ENCODE results near the gene FABP2.
"Not testable (repeated sequence)": the region's sequence is repeated elsewhere in the genome, so short reads cannot be mapped to it uniquely, and the experiment has no call there.

FABP2 gene

DNA sequence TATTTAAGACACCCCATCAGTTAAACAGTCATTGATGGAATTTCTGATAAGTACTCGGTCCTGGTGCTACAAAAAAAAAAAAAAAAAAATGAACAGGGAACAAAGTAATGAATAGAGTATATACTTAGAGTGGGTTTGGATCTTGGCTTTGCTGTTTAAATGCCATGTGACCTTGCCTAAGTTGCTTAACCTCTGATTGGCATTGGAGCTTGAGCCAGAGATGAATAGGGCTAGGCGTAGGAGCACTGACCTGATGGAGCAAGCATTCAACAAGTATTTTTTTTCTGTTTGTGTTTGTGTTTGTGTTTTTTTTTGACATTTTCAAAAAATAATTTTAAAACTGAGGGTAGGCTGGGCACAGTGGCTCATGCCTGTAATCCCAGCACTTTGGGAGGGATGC lies 37.9 kb upstream of the FABP2 start:
- H3K9me3 ChIP-seq (ENCODE audit: insufficient read depth, low read length); H3K4me3 ChIP-seq (ENCODE audit: insufficient read depth, low read length, poor library complexity, severe bottlenecking); H3F3A ChIP-seq (ENCODE audit: insufficient read depth); H3K4me2 ChIP-seq (ENCODE audit: low read depth, low read length, poor library complexity, severe bottlenecking); H3K9ac ChIP-seq (ENCODE audit: low read length); H2AFZ ChIP-seq (ENCODE audit: low read depth, low read length, severe bottlenecking); H3K27me3 ChIP-seq (ENCODE audit: low read length); H3K9me2 ChIP-seq (replicated peaks; ENCODE audit: insufficient read depth, low read length); H4K20me1 ChIP-seq (ENCODE audit: low read depth, low read length); H3K36me3 ChIP-seq (ENCODE audit: low read length); H3K27ac ChIP-seq (ENCODE audit: low read depth, low read length); H3K79me2 ChIP-seq (ENCODE audit: insufficient read depth, low read length): not testable (repeated sequence)

DNA sequence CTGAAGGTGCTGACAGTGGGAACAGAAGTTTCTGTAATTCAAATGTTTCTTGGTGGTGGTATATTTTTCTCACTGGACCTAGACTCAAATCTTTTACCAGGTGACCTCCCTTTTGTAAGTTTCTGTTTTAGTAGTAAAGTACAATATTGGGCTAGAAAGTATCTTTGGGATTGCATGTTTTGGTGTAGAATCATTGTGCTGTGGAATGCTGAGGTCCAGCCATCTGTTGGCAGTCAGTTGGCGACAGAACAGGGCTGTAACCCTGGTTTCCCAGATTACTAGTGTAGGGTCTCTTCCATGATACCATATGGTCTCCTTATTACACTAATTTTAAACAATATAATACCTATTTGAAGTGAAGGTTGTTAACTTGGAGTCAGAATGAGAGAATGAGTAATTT lies 34.9 kb upstream of the FABP2 start:
- H3K27ac ChIP-seq (ENCODE audit: low read depth, low read length); H3K4me3 ChIP-seq (ENCODE audit: insufficient read depth, low read length, poor library complexity, severe bottlenecking); H3K9ac ChIP-seq (ENCODE audit: low read length); H3K27me3 ChIP-seq (ENCODE audit: low read length); H3F3A ChIP-seq (ENCODE audit: insufficient read depth); H3K79me2 ChIP-seq (ENCODE audit: insufficient read depth, low read length); H4K20me1 ChIP-seq (ENCODE audit: low read depth, low read length); H3K9me3 ChIP-seq (ENCODE audit: insufficient read depth, low read length); H3K4me2 ChIP-seq (ENCODE audit: low read depth, low read length, poor library complexity, severe bottlenecking); H3K36me3 ChIP-seq (ENCODE audit: low read length); H3K9me2 ChIP-seq (replicated peaks; ENCODE audit: insufficient read depth, low read length); H2AFZ ChIP-seq (ENCODE audit: low read depth, low read length, severe bottlenecking): not testable (repeated sequence)

DNA sequence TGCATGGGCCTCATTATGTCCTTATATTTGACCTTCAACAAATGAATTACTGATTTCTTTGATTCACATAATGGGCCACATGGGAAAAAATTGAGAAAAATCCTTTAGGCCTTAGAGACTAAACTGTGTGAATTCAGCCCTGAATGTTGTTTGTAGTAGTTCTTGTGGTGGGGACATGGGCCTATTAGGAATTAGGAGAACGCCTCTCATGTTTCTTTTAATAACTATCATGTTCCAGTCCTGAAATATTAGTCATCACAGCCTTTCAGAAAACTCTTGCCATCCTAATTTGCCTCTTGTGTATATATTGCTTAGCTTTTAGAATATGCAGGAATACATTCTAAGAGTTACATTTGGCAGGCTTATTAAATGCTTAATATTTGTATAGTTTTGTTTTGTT lies 34.1 kb upstream of the FABP2 start:
- not testable (repeated sequence) for H3K27me3 ChIP-seq (ENCODE audit: low read length); H3F3A ChIP-seq (ENCODE audit: insufficient read depth); H3K27ac ChIP-seq (ENCODE audit: low read depth, low read length); H3K9ac ChIP-seq (ENCODE audit: low read length); H2AFZ ChIP-seq (ENCODE audit: low read depth, low read length, severe bottlenecking); H3K9me2 ChIP-seq (replicated peaks; ENCODE audit: insufficient read depth, low read length); H3K36me3 ChIP-seq (ENCODE audit: low read length); H3K4me2 ChIP-seq (ENCODE audit: low read depth, low read length, poor library complexity, severe bottlenecking); H3K4me3 ChIP-seq (ENCODE audit: insufficient read depth, low read length, poor library complexity, severe bottlenecking); H4K20me1 ChIP-seq (ENCODE audit: low read depth, low read length); H3K9me3 ChIP-seq (ENCODE audit: insufficient read depth, low read length); H3K79me2 ChIP-seq (ENCODE audit: insufficient read depth, low read length)

DNA sequence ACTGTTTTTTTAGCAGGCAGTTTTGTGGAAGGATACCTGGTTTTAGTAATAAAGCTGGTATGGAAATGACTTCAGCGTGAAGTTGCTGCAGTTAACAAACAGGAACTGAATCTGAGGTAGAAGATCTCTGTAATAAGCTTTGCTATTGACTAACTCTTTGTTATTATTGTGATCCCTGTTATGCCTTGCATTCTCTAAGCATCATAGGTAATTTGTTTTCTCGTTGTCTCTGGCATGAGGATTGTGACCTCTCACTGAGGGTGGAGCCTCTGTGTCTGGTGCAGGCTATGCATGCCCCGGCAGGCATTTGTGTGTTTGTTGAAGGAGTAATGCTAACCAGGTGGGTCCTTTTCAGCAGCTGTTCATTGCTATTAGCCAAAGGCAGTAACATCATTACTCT lies 31.4 kb upstream of the FABP2 start:
- not testable (repeated sequence) for H3K79me2 ChIP-seq (ENCODE audit: insufficient read depth, low read length); H3K4me2 ChIP-seq (ENCODE audit: low read depth, low read length, poor library complexity, severe bottlenecking); H3K27me3 ChIP-seq (ENCODE audit: low read length); H3K9me2 ChIP-seq (replicated peaks; ENCODE audit: insufficient read depth, low read length); H3F3A ChIP-seq (ENCODE audit: insufficient read depth); H3K27ac ChIP-seq (ENCODE audit: low read depth, low read length); H4K20me1 ChIP-seq (ENCODE audit: low read depth, low read length); H3K36me3 ChIP-seq (ENCODE audit: low read length); H2AFZ ChIP-seq (ENCODE audit: low read depth, low read length, severe bottlenecking); H3K9ac ChIP-seq (ENCODE audit: low read length); H3K4me3 ChIP-seq (ENCODE audit: insufficient read depth, low read length, poor library complexity, severe bottlenecking); H3K9me3 ChIP-seq (ENCODE audit: insufficient read depth, low read length)

DNA sequence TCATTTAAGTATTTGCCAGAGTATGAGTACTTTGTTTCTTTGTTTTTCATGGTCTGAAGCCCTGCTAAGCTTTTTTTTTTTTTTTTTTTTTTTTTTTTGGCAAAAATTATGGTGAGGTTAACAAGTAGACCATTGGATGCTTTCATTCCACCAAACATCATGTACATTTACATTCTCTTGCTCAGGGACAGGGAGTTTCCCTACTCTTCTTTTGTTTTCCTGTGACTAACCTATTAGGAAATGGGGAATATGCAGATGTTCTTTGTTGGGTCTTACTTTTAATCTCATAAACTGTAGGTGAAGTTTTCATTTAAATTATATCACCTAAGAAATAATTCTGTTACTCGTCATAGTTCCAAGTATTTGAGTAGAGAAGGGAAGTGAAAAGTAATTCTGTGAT lies 26.2 kb upstream of the FABP2 start:
- not testable (repeated sequence) for H2AFZ ChIP-seq (ENCODE audit: low read depth, low read length, severe bottlenecking); H4K20me1 ChIP-seq (ENCODE audit: low read depth, low read length); H3F3A ChIP-seq (ENCODE audit: insufficient read depth); H3K9me2 ChIP-seq (replicated peaks; ENCODE audit: insufficient read depth, low read length); H3K9ac ChIP-seq (ENCODE audit: low read length); H3K27ac ChIP-seq (ENCODE audit: low read depth, low read length); H3K27me3 ChIP-seq (ENCODE audit: low read length); H3K4me2 ChIP-seq (ENCODE audit: low read depth, low read length, poor library complexity, severe bottlenecking); H3K9me3 ChIP-seq (ENCODE audit: insufficient read depth, low read length); H3K36me3 ChIP-seq (ENCODE audit: low read length); H3K4me3 ChIP-seq (ENCODE audit: insufficient read depth, low read length, poor library complexity, severe bottlenecking); H3K79me2 ChIP-seq (ENCODE audit: insufficient read depth, low read length)

DNA sequence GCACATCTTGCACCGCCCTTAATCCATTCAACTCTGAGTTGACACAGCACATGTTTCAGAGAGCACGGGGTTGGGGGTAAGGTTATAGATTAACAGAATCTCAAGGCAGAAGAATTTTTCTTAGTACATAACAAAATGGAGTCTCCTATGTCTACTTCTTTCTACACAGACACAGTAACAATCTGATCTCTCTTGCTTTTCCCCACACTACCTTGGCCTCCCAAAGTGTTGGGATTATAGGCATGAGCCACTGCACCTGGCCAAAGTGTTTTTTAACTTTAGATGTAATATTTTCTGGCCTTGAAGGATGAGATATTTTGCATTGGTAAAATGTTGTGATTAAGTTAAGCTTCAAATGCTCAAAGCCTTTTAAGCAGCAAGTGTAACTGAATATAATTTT lies 21.4 kb upstream of the FABP2 start:
- not testable (repeated sequence) for H4K20me1 ChIP-seq (ENCODE audit: low read depth, low read length); H3K9me3 ChIP-seq (ENCODE audit: insufficient read depth, low read length); H3K27me3 ChIP-seq (ENCODE audit: low read length); H3K27ac ChIP-seq (ENCODE audit: low read depth, low read length); H3K36me3 ChIP-seq (ENCODE audit: low read length); H2AFZ ChIP-seq (ENCODE audit: low read depth, low read length, severe bottlenecking); H3K4me3 ChIP-seq (ENCODE audit: insufficient read depth, low read length, poor library complexity, severe bottlenecking); H3F3A ChIP-seq (ENCODE audit: insufficient read depth); H3K79me2 ChIP-seq (ENCODE audit: insufficient read depth, low read length); H3K4me2 ChIP-seq (ENCODE audit: low read depth, low read length, poor library complexity, severe bottlenecking); H3K9ac ChIP-seq (ENCODE audit: low read length); H3K9me2 ChIP-seq (replicated peaks; ENCODE audit: insufficient read depth, low read length)

DNA sequence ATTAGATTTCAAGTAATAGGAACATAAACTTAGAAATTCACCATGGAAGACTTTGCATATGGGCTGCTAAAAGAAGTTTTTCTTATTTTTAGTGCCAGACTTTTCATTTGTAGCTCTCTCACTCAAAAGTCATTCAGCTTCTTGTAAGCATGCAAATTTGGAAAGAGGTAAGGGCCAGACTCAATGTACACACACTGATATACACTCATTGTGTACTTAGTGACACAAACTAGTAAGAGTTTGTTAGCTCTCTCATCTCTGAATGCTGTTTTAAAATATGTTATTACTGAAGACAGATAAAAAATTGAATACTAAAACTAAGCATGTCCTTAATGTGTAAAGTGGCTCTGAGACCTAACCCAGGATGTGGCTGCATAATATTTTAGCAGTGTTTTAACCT lies 18.0 kb upstream of the FABP2 start:
- H3K4me2 ChIP-seq (ENCODE audit: low read depth, low read length, poor library complexity, severe bottlenecking); H3K9me3 ChIP-seq (ENCODE audit: insufficient read depth, low read length); H3K36me3 ChIP-seq (ENCODE audit: low read length); H3K9me2 ChIP-seq (replicated peaks; ENCODE audit: insufficient read depth, low read length); H4K20me1 ChIP-seq (ENCODE audit: low read depth, low read length); H3K79me2 ChIP-seq (ENCODE audit: insufficient read depth, low read length); H3F3A ChIP-seq (ENCODE audit: insufficient read depth); H2AFZ ChIP-seq (ENCODE audit: low read depth, low read length, severe bottlenecking); H3K27ac ChIP-seq (ENCODE audit: low read depth, low read length); H3K9ac ChIP-seq (ENCODE audit: low read length); H3K4me3 ChIP-seq (ENCODE audit: insufficient read depth, low read length, poor library complexity, severe bottlenecking); H3K27me3 ChIP-seq (ENCODE audit: low read length): not testable (repeated sequence)
